Sigmoid colon (tissue), 7 donors: ENCODE measurements around the gene PGLYRP1. TPM values are rescaled to one million over a fixed set of nuclear protein-coding genes. Genes with fewer than 3 reads are reported as not detected.

Source experiments
- DNase-seq: peaks from one replicate; pipeline ENCODE4 v3.0.0-alpha.2; 2019
- H3K27ac ChIP-seq, 4 donors: fragments of 200-600 bp; sonication (generic); one replicate each; pipeline ENCODE4 v1.5.1; 2016 to 2019; ENCODE audit warnings: mild to moderate bottlenecking in 1 of 4
- H3K27me3 ChIP-seq, 3 donors: fragments of 200-600 bp; sonication (generic); one replicate each; pipeline ENCODE4 v1.5.1; 2019; ENCODE audit warnings: mild to moderate bottlenecking in 1 of 3
- H3K36me3 ChIP-seq, 4 donors: fragments of 200-600 bp; sonication (generic); one replicate each; pipeline ENCODE4 v1.5.1; 2016 to 2019
- H3K4me1 ChIP-seq, 4 donors: fragments of 200-600 bp; sonication (generic); one replicate each; pipeline ENCODE4 v1.5.1; 2017 to 2019
- H3K4me3 ChIP-seq, 4 donors: fragments of 200-600 bp; sonication (generic); one replicate each; pipeline ENCODE4 v1.5.1; 2017 to 2019; ENCODE audit warnings: mild to moderate bottlenecking in 2 of 4, moderate library complexity in 1 of 4
- H3K9me3 ChIP-seq, 4 donors: fragments of 200-600 bp in 3 of 4; sonication (generic) in 3 of 4; one replicate each; pipeline versions ENCODE4 v1.5.1 to v1.6.1; 2013 to 2019
- CTCF ChIP-seq, 4 experiments: fragments of 450-650 bp in 3 of 4; fragments of 200-600 bp in 1 of 4; IDR thresholded peaks; one replicate each; pipeline ENCODE4 v1.5.1; 2016 to 2019; ENCODE audit warnings: antibody characterized with exemption in 4 of 4, mild to moderate bottlenecking in 3 of 4, moderate library complexity in 2 of 4
- EP300 ChIP-seq, 4 donors: sonication (generic); formaldehyde crosslinking; IDR thresholded peaks; one replicate each; pipeline ENCODE4 v1.6.1; 2017; ENCODE audit warnings: antibody characterized with exemption in 4 of 4
- POLR2A ChIP-seq, 2 donors: fragments of 450-650 bp; IDR thresholded peaks; one replicate each; pipeline ENCODE4 v1.6.1; 2016; ENCODE audit warnings: antibody characterized with exemption in 2 of 2, mild to moderate bottlenecking in 2 of 2, moderate library complexity in 2 of 2
- POLR2AphosphoS5 ChIP-seq, 4 donors: sonication (generic); formaldehyde crosslinking; IDR thresholded peaks; one replicate each; pipeline ENCODE4 v1.6.1; 2017; ENCODE audit warnings: antibody characterized with exemption in 4 of 4
- WGBS, 2 donors: extraction: QIAGEN DNeasy Blood & Tissue Kit; methylation state at CpG; one replicate each; pipeline ENCODE4 v1.1.7; 2013; 5-methylcytosine and 5-hydroxymethylcytosine counted together
- intact Hi-C: fragments of 100-400 bp; cut with DNase I; formaldehyde crosslinking; loops from one replicate; pipeline ENCODE4 v1.15.1; 2023
- polyA plus RNA-seq, 3 donors: library from polyadenylated mRNA; stranded (reverse); fragments of 200-250 nt; gene quantifications; one replicate each; pipeline ENCODE4 v1.2.3, GENCODE V29; 2013
- total RNA-seq, 4 donors: library from RNA; depleted of rRNA; stranded (reverse); fragments of >200 nt; gene quantifications; one replicate each; pipeline ENCODE4 v1.1.0, GENCODE V29; 2016
- donor health status: healthy with polysubstance abuse.
- donor health status: Bipolar disorder and iron deficiency.
- donor health status: healthy.

PGLYRP1 gene
- total and polyA plus RNA-seq, 7 donors: 0.12 TPM; not detected in 6

DNA sequence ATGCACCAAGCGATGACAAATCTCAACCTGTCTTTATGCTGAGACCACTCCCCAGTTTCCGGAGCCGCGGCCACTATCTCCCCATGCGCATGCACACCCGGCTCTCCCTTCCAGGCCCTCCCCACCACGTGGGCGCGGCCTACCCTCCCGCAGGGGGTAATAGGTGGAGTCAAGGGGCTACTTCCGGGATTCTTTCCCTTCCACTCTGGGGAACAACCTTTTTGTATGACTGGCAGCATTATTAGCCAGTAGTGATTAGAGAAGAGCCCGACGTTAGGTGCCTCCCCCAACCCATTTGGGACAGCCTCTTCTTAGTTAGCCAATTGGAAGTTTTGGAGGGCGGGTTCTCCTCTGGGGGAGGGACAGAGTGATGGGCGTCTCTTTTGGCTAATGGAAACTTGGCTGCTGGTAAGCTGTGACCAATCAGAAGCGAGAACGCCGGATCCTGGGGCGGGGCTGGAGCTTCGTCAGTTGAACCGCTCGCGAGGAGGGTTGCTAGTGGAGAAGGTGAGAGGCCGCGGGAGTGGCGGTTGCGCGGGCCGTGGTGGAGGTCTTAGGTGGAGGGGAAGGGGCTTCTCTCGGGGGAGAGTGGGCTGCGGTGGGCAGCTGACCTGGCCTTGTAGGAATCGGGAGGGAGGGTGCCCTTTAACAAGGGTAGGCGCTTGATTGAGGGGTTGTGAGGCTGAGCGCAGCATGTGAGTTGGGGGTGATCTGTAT lies 27.7 kb downstream of the PGLYRP1 start, which contains the start of gene CCDC61:
Gene CCDC61, plus strand, starts transcription at position 470 of the 717 bp plus-strand sequence. CDS start 7,552 bp downstream, outside the sequence.
- Histone ChIP-seq H3K4me1 (peaks cover 0 to 18% (median 16%) of the 10 kb centered on the region in 4 donors), H3K9me3 (no peaks in the 10 kb centered on the region), H3K4me3 (peak within 1 kb of the TSS; percentile 60 to 87 (median 74)), H3K27ac (peak within 1 kb of the TSS; percentile 75 to 85 (median 82)), H3K36me3 (no peaks in the 10 kb centered on the region), H3K27me3 (peaks cover 0 to 18% (median 10%) of the 10 kb centered on the region in 3 donors)
- TF ChIP-seq CTCF (IDR thresholded peaks at IDR 0.05) (no peak), POLR2AphosphoS5 (IDR thresholded peaks at IDR 0.05) (peak; percentile 70 to 87 (median 86)), POLR2A (IDR thresholded peaks at IDR 0.05) (peak; percentile 74 to 92)
- WGBS, 2 donors: 0 to 1% methylated on average over 34 of the region's 34 CpGs
- DNase-seq: peak; percentile 98
- intact Hi-C loops: loop anchor here (5.0 kb wide), 2 partner anchors 93 to 108 kb away; partner anchors contain the start of genes IRF2BP1 and MYPOP

- no peak for DNase-seq
- no peaks in the 10 kb centered on the region for H3K36me3 ChIP-seq
- H3K27me3 ChIP-seq: peaks cover 0 to 12% (median 5%) of the 10 kb centered on the region in 3 donors
- peak overlapping the region in 3 of 4 donors; percentile 26 to 55 (median 46) for H3K27ac ChIP-seq
- peak overlapping the region; percentile 27 to 87 (median 74) for H3K4me3 ChIP-seq
- intact Hi-C loops: no loop called here
- H3K4me1 ChIP-seq: peaks cover 0 to 13% (median 10%) of the 10 kb centered on the region in 4 donors
- H3K9me3 ChIP-seq: no peaks in the 10 kb centered on the region
- no peak for TF ChIP-seq CTCF (IDR thresholded peaks at IDR 0.05)
- no peak for TF ChIP-seq EP300 (IDR thresholded peaks at IDR 0.05)
- no peak for TF ChIP-seq POLR2A (IDR thresholded peaks at IDR 0.05)
- 6 to 12% methylated on average over 8 of the region's 8 CpGs for WGBS, 2 donors
These were observed 28.3 kb downstream of the PGLYRP1 start for GRCh38 chr19:45994456-45994997.

GRCh38 chr19:45990113-45990728 lies 32.6 kb downstream of the PGLYRP1 start:
- Histone ChIP-seq H3K36me3 (no peaks in the 10 kb centered on the region), H3K27ac (peak overlapping the region in 1 of 4 donors; percentile 41), H3K27me3 (no peaks in the 10 kb centered on the region), H3K4me3 (no peak overlapping the region), H3K9me3 (no peaks in the 10 kb centered on the region), H3K4me1 (peaks cover 0 to 6% (median 0%) of the 10 kb centered on the region in 4 donors)
- no peak for DNase-seq
- TF ChIP-seq POLR2AphosphoS5 (IDR thresholded peaks at IDR 0.05) (no peak), POLR2A (IDR thresholded peaks at IDR 0.05) (no peak), CTCF (IDR thresholded peaks at IDR 0.05) (no peak), EP300 (IDR thresholded peaks at IDR 0.05) (no peak)
- intact Hi-C loops: no loop called here
- WGBS, 2 donors: 88 to 89% methylated on average over 12 of the region's 12 CpGs

DNA sequence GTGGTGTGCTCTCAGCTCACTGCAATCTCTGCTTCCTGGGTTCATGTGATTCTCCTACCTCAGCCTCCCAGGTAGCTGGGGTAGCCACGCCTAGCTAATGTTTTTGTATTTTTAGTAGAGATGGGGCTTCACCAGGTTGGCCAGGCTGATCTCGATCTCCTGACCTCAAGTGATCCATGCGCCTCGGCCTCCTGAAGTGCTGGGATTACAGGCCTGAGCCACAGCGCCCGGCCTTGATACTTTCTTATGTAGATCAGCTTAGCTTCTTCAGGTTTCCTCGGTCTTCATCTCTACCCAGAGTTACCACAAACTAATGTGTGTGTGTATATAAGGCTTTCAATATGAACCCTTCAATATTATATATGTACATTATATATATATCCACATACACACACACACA lies 37.5 kb downstream of the PGLYRP1 start:
- intact Hi-C loops: no loop called here
- H3K4me1 ChIP-seq: no peaks in the 10 kb centered on the region
- no peak overlapping the region for H3K4me3 ChIP-seq
- WGBS, 2 donors: 84 to 88% methylated on average over 7 of the region's 7 CpGs
- no peaks in the 10 kb centered on the region for H3K9me3 ChIP-seq
- TF ChIP-seq CTCF (IDR thresholded peaks at IDR 0.05) (no peak), EP300 (IDR thresholded peaks at IDR 0.05) (no peak), POLR2AphosphoS5 (IDR thresholded peaks at IDR 0.05) (no peak), POLR2A (IDR thresholded peaks at IDR 0.05) (no peak)
- H3K36me3 ChIP-seq: no peaks in the 10 kb centered on the region
- no peak overlapping the region for H3K27ac ChIP-seq
- peaks cover 0 to 12% (median 0%) of the 10 kb centered on the region in 3 donors for H3K27me3 ChIP-seq
- no peak for DNase-seq
